B cell (primary cell): ENCODE data around the gene PRSS53.

Experiments used
- EZH2 ChIP-seq: IDR thresholded peaks from 2 replicates; pipeline ENCODE4 v1.6.1; 2012; ENCODE audit warnings: borderline replicate concordance, low read depth, mild to moderate bottlenecking, moderate library complexity, low read length; ENCODE audit not compliant: insufficient read depth, poor library complexity, severe bottlenecking
- TF ChIP-seq, protein P1 (sequence below): fragments of 200-600 bp; IDR thresholded peaks from one replicate; pipeline ENCODE4 v1.8.0; 2022; ENCODE audit warnings: antibody characterized with exemption, mild to moderate bottlenecking

DNA sequence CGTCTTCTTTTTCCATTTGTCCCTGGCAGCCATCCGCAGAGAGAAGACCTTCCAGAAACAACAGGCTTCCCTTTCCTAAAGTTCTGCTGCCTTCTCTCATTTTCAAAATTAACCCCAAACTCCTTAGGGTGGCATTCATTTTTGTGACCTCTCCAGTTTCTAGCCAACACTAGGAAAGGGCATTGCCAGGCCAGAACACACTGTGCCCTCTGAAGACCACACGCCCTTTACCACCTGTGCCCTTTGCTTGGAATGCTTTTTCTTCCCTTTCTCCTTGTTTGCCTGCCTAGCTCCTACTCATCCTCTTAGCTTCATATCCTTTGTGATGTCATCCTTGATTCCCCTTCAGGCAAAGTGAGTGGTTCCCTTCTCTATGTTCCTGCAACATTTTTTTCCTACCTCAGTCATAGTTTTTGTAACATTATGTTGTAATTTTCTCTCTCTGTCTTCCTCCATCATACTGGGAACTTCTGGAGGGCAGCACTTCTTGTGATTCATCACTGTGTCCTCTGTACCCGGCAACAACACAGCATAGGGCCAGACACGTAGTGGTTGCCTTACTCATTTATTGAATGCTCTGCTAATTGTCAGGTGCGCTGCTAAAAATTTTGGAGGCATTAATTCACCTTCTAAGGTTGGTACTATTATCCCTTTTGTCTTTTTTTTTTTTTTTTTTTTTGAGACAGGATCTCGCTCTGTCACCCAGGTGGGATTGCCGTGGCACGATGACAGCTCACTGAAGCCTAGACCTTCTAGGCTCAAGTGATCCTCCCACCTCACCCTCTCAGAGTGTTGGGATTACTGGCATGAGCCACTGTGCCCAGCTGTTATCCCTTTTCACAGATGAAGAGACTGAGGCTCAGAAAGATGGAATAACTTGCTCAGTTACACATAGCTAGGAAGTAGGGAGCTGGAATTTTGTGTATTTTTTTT is 29.7 kb upstream of the PRSS53 start:
- TF ChIP-seq, protein P1, sequence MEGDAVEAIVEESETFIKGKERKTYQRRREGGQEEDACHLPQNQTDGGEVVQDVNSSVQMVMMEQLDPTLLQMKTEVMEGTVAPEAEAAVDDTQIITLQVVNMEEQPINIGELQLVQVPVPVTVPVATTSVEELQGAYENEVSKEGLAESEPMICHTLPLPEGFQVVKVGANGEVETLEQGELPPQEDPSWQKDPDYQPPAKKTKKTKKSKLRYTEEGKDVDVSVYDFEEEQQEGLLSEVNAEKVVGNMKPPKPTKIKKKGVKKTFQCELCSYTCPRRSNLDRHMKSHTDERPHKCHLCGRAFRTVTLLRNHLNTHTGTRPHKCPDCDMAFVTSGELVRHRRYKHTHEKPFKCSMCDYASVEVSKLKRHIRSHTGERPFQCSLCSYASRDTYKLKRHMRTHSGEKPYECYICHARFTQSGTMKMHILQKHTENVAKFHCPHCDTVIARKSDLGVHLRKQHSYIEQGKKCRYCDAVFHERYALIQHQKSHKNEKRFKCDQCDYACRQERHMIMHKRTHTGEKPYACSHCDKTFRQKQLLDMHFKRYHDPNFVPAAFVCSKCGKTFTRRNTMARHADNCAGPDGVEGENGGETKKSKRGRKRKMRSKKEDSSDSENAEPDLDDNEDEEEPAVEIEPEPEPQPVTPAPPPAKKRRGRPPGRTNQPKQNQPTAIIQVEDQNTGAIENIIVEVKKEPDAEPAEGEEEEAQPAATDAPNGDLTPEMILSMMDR = no peak
- TF ChIP-seq EZH2 = no peak
